H9 (cell line): ENCODE data around the gene UQCR11. TPM values are rescaled to one million over a fixed set of nuclear protein-coding genes. Genes with fewer than 3 reads are reported as not detected.
"Not testable (repeated sequence)": the region's sequence is repeated elsewhere in the genome, so short reads cannot be mapped to it uniquely, and the experiment has no call there.

Experiments used
- DNase-seq: peaks from one replicate; pipeline ENCODE4 v3.0.0-alpha.2; 2017
- H2AFZ ChIP-seq: one replicate; pipeline ENCODE4 v1.6.1; 2013; ENCODE audit warnings: mild to moderate bottlenecking, low read length, control low read depth, moderate library complexity
- H2AK5ac ChIP-seq: 2 replicates; pipeline ENCODE4 v1.6.1; 2013; ENCODE audit warnings: low read length, control low read depth, mixed read lengths; ENCODE audit not compliant: insufficient read length
- H2BK120ac ChIP-seq: one replicate; pipeline ENCODE4 v1.6.1; 2013; ENCODE audit warnings: low read depth, mild to moderate bottlenecking, low read length, control low read depth, inconsistent platforms; ENCODE audit not compliant: poor library complexity, severe bottlenecking
- H2BK12ac ChIP-seq: 2 replicates; pipeline ENCODE4 v1.6.1; 2013; ENCODE audit warnings: low read length, control low read depth, mixed read lengths, low read depth; ENCODE audit not compliant: insufficient read length
- H2BK15ac ChIP-seq: 2 replicates; pipeline ENCODE4 v1.6.1; 2013; ENCODE audit warnings: low read depth, low read length, control low read depth
- H2BK20ac ChIP-seq: one replicate; pipeline ENCODE4 v1.6.1; 2013; ENCODE audit warnings: low read depth, mild to moderate bottlenecking, low read length, control low read depth, inconsistent platforms; ENCODE audit not compliant: poor library complexity, severe bottlenecking
- H2BK5ac ChIP-seq: 2 replicates; pipeline ENCODE4 v1.6.1; 2013; ENCODE audit warnings: low read length, control low read depth, mixed read lengths; ENCODE audit not compliant: insufficient read length
- H3K14ac ChIP-seq: 2 replicates; pipeline ENCODE4 v1.6.1; 2013; ENCODE audit warnings: low read length, control low read depth; ENCODE audit not compliant: insufficient read depth
- H3K18ac ChIP-seq: 2 replicates; pipeline ENCODE4 v1.6.1; 2013; ENCODE audit warnings: low read depth, mild to moderate bottlenecking, mixed read lengths, low read length, control low read depth; ENCODE audit not compliant: insufficient read length
- H3K23ac ChIP-seq: 2 replicates; pipeline ENCODE4 v1.6.1; 2013; ENCODE audit warnings: low read length, control low read depth, mixed read lengths, low read depth; ENCODE audit not compliant: insufficient read length
- H3K23me2 ChIP-seq: 2 replicates; pipeline ENCODE4 v1.6.1; 2013; ENCODE audit warnings: low read depth, mild to moderate bottlenecking, mixed read lengths, low read length, control low read depth; ENCODE audit not compliant: insufficient read length, poor library complexity, severe bottlenecking
- H3K27ac ChIP-seq: 2 replicates; pipeline ENCODE4 v1.5.1; 2013; ENCODE audit warnings: low read length, control low read depth, mixed read lengths, low read depth; ENCODE audit not compliant: insufficient read length
- H3K27me3 ChIP-seq: 2 replicates; pipeline ENCODE4 v1.6.1; 2013; ENCODE audit warnings: low read length, control low read depth, inconsistent platforms; ENCODE audit not compliant: insufficient read depth
- H3K4ac ChIP-seq: 2 replicates; pipeline ENCODE4 v1.6.1; 2013; ENCODE audit warnings: low read depth, mild to moderate bottlenecking, control low read depth, inconsistent platforms, low read length, moderate library complexity
- H3K4me1 ChIP-seq: 2 replicates; pipeline ENCODE4 v1.6.1; 2013; ENCODE audit warnings: low read length, control low read depth, inconsistent platforms; ENCODE audit not compliant: insufficient read depth
- H3K4me2 ChIP-seq: 2 replicates; pipeline ENCODE4 v1.6.1; 2013; ENCODE audit warnings: low read length, control low read depth, mixed read lengths; ENCODE audit not compliant: insufficient read length, insufficient read depth
- H3K56ac ChIP-seq: 2 replicates; pipeline ENCODE4 v1.6.1; 2013; ENCODE audit warnings: low read depth, mild to moderate bottlenecking, mixed read lengths, low read length, control low read depth; ENCODE audit not compliant: insufficient read length
- H3K79me1 ChIP-seq: 2 replicates; pipeline ENCODE4 v1.6.1; 2013; ENCODE audit warnings: low read depth, mild to moderate bottlenecking, moderate library complexity, low read length, control low read depth, inconsistent platforms; ENCODE audit not compliant: insufficient read depth, poor library complexity, severe bottlenecking
- H3K79me2 ChIP-seq: 2 replicates; pipeline ENCODE4 v1.6.1; 2013; ENCODE audit warnings: low read length, control low read depth, inconsistent platforms; ENCODE audit not compliant: insufficient read depth
- H3K9ac ChIP-seq: 2 replicates; pipeline ENCODE4 v1.6.1; 2013; ENCODE audit warnings: low read length, control low read depth, mixed read lengths; ENCODE audit not compliant: insufficient read length; ENCODE audit errors: extremely low read depth
- H3K9me3 ChIP-seq: one replicate; pipeline ENCODE4 v1.6.1; 2013; ENCODE audit warnings: low read depth, low read length, inconsistent platforms; ENCODE audit not compliant: control insufficient read depth
- H3T11ph ChIP-seq: one replicate; pipeline ENCODE4 v1.6.1; 2013; ENCODE audit warnings: mild to moderate bottlenecking, low read length, control low read depth, inconsistent platforms
- H4K20me1 ChIP-seq: one replicate; pipeline ENCODE4 v1.6.1; 2013; ENCODE audit not compliant: control insufficient read depth, insufficient read length, insufficient read depth
- H4K5ac ChIP-seq: 2 replicates; pipeline ENCODE4 v1.6.1; 2013; ENCODE audit warnings: low read depth, mild to moderate bottlenecking, mixed read lengths, low read length, control low read depth; ENCODE audit not compliant: insufficient read length
- H4K8ac ChIP-seq: replicated peaks from 2 replicates; pipeline ENCODE4 v1.6.1; 2013; ENCODE audit warnings: low read length, control low read depth, mixed read lengths, low read depth; ENCODE audit not compliant: insufficient read length
- H4K91ac ChIP-seq: 2 replicates; pipeline ENCODE4 v1.6.1; 2013; ENCODE audit warnings: low read depth, mild to moderate bottlenecking, moderate library complexity, mixed read lengths, low read length, control low read depth; ENCODE audit not compliant: insufficient read length
- H3K27ac Mint-ChIP-seq, 3 experiments: 2 replicates in 2 of 3; 3 replicates in 1 of 3; pipeline ENCODE4 v1.8.0; 2020 to 2021; ENCODE audit warnings: mixed read lengths in 3 of 3, mild to moderate bottlenecking in 1 of 3, moderate library complexity in 1 of 3
- H3K27me3 Mint-ChIP-seq: 2 replicates; pipeline ENCODE4 v1.8.0; 2021; ENCODE audit warnings: low read depth, mild to moderate bottlenecking, moderate library complexity, mixed read lengths
- H3K36me3 Mint-ChIP-seq, 3 experiments: 2 replicates in 2 of 3; 3 replicates in 1 of 3; pipeline ENCODE4 v1.8.0; 2020 to 2021; ENCODE audit warnings: low read depth in 3 of 3, mixed read lengths in 3 of 3; ENCODE audit not compliant: insufficient read depth in 1 of 3
- H3K4me1 Mint-ChIP-seq, 2 experiments: 2 replicates each; pipeline ENCODE4 v1.8.0; 2020; ENCODE audit warnings: mixed read lengths in 2 of 2
- H3K4me3 Mint-ChIP-seq, 2 experiments: 2 replicates in 1 of 2; 3 replicates in 1 of 2; pipeline ENCODE4 v1.8.0; 2020 to 2021; ENCODE audit warnings: mild to moderate bottlenecking in 2 of 2, mixed read lengths in 2 of 2, moderate library complexity in 1 of 2
- H3K9me3 Mint-ChIP-seq, 2 experiments: 2 replicates in 1 of 2; 3 replicates in 1 of 2; pipeline ENCODE4 v1.8.0; 2020; ENCODE audit warnings: mild to moderate bottlenecking in 2 of 2, mixed read lengths in 2 of 2, moderate library complexity in 1 of 2
- WGBS: extraction: QIAGEN DNeasy Blood & Tissue Kit; methylation state at CpG from one replicate; pipeline ENCODE4 v1.1.7; 2013; ENCODE audit warnings: missing lambda C conversion rate, low lambda C conversion rate, mixed read lengths; ENCODE audit not compliant: insufficient read length; ENCODE audit errors: extremely low coverage; 5-methylcytosine and 5-hydroxymethylcytosine counted together
- total RNA-seq: library from RNA; stranded (reverse); gene quantifications from 2 replicates; pipeline ENCODE4 v1.2.1, GENCODE V29; 2021
- TF ChIP-seq, protein P1 (sequence below): fragments of 200-600 bp; sonication (generic); conservative IDR thresholded peaks from 3 replicates; pipeline ENCODE4 v1.8.0; 2021; ENCODE audit warnings: antibody characterized with exemption, mild to moderate bottlenecking

UQCR11 gene
- total RNA-seq, 1 experiment from 2014 or later = 174 TPM

- peaks cover 0 to 3% of the 10 kb centered on the region in 2 experiments; a peak in 1 of 4 replicates for H3K4me1 Mint-ChIP-seq
- no peak overlapping the region for H3K27ac ChIP-seq
- no peaks in the 10 kb centered on the region for H3K9me3 ChIP-seq
- H2AFZ ChIP-seq = no peak overlapping the region
- H2AK5ac ChIP-seq = no peak overlapping the region
- no peak overlapping the region for H4K5ac ChIP-seq
- no peaks in the 10 kb centered on the region for H3K4me1 ChIP-seq
- H4K20me1 ChIP-seq = no peaks in the 10 kb centered on the region
- H3K56ac ChIP-seq = no peak overlapping the region
- H3K27ac Mint-ChIP-seq = no peak overlapping the region
- no peak overlapping the region for H3T11ph ChIP-seq
- no peaks in the 10 kb centered on the region; a peak in 1 of 5 replicates for H3K9me3 Mint-ChIP-seq
- H3K9ac ChIP-seq = no peak overlapping the region
- H3K79me2 ChIP-seq = peaks cover 2% of the 10 kb centered on the region; the same call in 1 of the 2 replicates
- H3K23me2 ChIP-seq = no peaks in the 10 kb centered on the region
- WGBS = no CpG with 5 or more reads among the region's 16 CpGs
- no peak overlapping the region for H3K18ac ChIP-seq
- no peak overlapping the region for H2BK5ac ChIP-seq
- H4K8ac ChIP-seq = no peak overlapping the region
- no peak overlapping the region for H4K91ac ChIP-seq
- H3K14ac ChIP-seq = no peak overlapping the region
- no peak overlapping the region for H2BK12ac ChIP-seq
- TF ChIP-seq, protein P1, sequence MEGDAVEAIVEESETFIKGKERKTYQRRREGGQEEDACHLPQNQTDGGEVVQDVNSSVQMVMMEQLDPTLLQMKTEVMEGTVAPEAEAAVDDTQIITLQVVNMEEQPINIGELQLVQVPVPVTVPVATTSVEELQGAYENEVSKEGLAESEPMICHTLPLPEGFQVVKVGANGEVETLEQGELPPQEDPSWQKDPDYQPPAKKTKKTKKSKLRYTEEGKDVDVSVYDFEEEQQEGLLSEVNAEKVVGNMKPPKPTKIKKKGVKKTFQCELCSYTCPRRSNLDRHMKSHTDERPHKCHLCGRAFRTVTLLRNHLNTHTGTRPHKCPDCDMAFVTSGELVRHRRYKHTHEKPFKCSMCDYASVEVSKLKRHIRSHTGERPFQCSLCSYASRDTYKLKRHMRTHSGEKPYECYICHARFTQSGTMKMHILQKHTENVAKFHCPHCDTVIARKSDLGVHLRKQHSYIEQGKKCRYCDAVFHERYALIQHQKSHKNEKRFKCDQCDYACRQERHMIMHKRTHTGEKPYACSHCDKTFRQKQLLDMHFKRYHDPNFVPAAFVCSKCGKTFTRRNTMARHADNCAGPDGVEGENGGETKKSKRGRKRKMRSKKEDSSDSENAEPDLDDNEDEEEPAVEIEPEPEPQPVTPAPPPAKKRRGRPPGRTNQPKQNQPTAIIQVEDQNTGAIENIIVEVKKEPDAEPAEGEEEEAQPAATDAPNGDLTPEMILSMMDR = no peak
- H2BK20ac ChIP-seq = no peak overlapping the region
- peaks cover 5% of the 10 kb centered on the region for H3K79me1 ChIP-seq
- no peaks in the 10 kb centered on the region for H3K27me3 ChIP-seq
- H3K36me3 Mint-ChIP-seq = peaks cover 39 to 83% (median 68%) of the 10 kb centered on the region in 3 experiments; a peak in 6 of 7 replicates
- no peak overlapping the region for H3K23ac ChIP-seq
- no peak overlapping the region for H2BK15ac ChIP-seq
- no peaks in the 10 kb centered on the region for H3K27me3 Mint-ChIP-seq
- DNase-seq = no peak
- H3K4me2 ChIP-seq = no peak overlapping the region
- no peak overlapping the region for H3K4me3 Mint-ChIP-seq
- no peak overlapping the region for H2BK120ac ChIP-seq
- H3K4ac ChIP-seq = no peak overlapping the region
Measured at GRCh38 chr19:1644070-1644469, 38.8 kb upstream of the UQCR11 start.

DNA sequence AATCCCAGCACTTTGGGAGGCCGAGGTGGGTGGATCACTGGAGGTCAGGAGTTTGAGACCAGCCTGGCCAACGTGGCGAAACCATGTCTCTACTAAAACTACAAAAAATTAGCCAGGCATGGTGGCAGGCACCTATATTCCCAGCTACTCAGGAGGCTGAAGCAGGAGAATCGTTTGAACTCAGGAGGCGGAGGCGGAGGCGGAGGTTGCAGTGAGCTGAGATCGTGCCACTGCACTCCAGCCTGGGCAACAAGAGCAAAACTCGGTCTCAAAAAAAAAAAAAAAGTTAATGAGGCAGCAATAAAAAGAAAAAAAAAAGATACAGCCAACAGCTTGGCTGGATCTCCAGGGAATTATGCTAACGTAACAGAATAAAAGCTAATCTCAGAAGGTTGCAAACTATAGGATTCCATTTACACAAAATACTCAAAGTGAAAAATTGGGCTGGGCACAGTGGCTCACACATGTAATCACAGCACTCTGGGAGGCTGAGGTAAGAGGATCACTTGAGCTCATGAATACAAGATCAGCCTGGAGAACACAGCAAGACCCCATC, 35.7 kb upstream of the UQCR11 start:
- DNase-seq, H4K5ac ChIP-seq, H3K23me2 ChIP-seq, H3K79me1 ChIP-seq, H3K56ac ChIP-seq, H2BK20ac ChIP-seq, H3K27ac Mint-ChIP-seq, H3K9me3 Mint-ChIP-seq, H3K23ac ChIP-seq, H3K9ac ChIP-seq, H2BK15ac ChIP-seq, H2BK120ac ChIP-seq, H3K4ac ChIP-seq, H3K14ac ChIP-seq, H3K9me3 ChIP-seq, H2AK5ac ChIP-seq, H3K27me3 ChIP-seq, H2BK12ac ChIP-seq, H3K4me2 ChIP-seq, H3K79me2 ChIP-seq, H3T11ph ChIP-seq, H2BK5ac ChIP-seq, H4K20me1 ChIP-seq, H3K4me3 Mint-ChIP-seq, H3K18ac ChIP-seq, H4K91ac ChIP-seq, H3K27me3 Mint-ChIP-seq, H3K4me1 ChIP-seq, H4K8ac ChIP-seq, H2AFZ ChIP-seq, H3K4me1 Mint-ChIP-seq, H3K27ac ChIP-seq: not testable (repeated sequence)
- peaks cover 58 to 87% (median 76%) of the 10 kb centered on the region in 3 experiments for H3K36me3 Mint-ChIP-seq
- WGBS = no CpG with 5 or more reads among the region's 10 CpGs
